HG02943 (cell line): ENCODE results near the gene SETDB2.

Experiments used
- ATAC-seq: cut with Tn5 transposase; IDR thresholded peaks from one replicate; pipeline ENCODE4 v1.9.1; 2021; ENCODE audit warnings: mild to moderate bottlenecking, low read depth, moderate library complexity; ENCODE audit not compliant: unreplicated experiment

The SETDB2 gene

GRCh38 chr13:49424011-49424560, 20.0 kb upstream of the SETDB2 start:
- no peak for ATAC-seq

- ATAC-seq, result no peak
Measured at GRCh38 chr13:49428041-49428763, 15.9 kb upstream of the SETDB2 start.

- no peak for ATAC-seq
Measured at GRCh38 chr13:49429121-49429520, 15.0 kb upstream of the SETDB2 start.

GRCh38 chr13:49435992-49436391, 8.1 kb upstream of the SETDB2 start:
- ATAC-seq, result no peak

- ATAC-seq, result no peak
Measured at GRCh38 chr13:49436890-49437289, 7.2 kb upstream of the SETDB2 start.

- ATAC-seq, result no peak
Measured at GRCh38 chr13:49437705-49438104, 6.4 kb upstream of the SETDB2 start.

- ATAC-seq, result no peak
Measured at GRCh38 chr13:49439609-49440008, 4.5 kb upstream of the SETDB2 start.

GRCh38 chr13:49441312-49441711, 2.8 kb upstream of the SETDB2 start:
- no peak for ATAC-seq

GRCh38 chr13:49441846-49442245, 2.2 kb upstream of the SETDB2 start:
- no peak for ATAC-seq

- ATAC-seq, result no peak
Measured at GRCh38 chr13:49443357-49443703, 744 bp upstream of the SETDB2 start.

- no peak for ATAC-seq
Measured at GRCh38 chr13:49444524-49445395, 686 bp downstream of the SETDB2 start.

- ATAC-seq, result no peak
Measured at GRCh38 chr13:49446473-49446872, 2.4 kb downstream of the SETDB2 start.

GRCh38 chr13:49448753-49449152, 4.7 kb downstream of the SETDB2 start:
- ATAC-seq, result no peak

- ATAC-seq, result no peak
Measured at GRCh38 chr13:49450105-49450819, 6.2 kb downstream of the SETDB2 start.

- no peak for ATAC-seq
Measured at GRCh38 chr13:49452725-49453457, 8.8 kb downstream of the SETDB2 start.

GRCh38 chr13:49453465-49453864, 9.4 kb downstream of the SETDB2 start:
- ATAC-seq, result no peak

- ATAC-seq, result peak; percentile 87
Measured at GRCh38 chr13:49454388-49455006, 10.4 kb downstream of the SETDB2 start.

GRCh38 chr13:49455007-49455398, 10.9 kb downstream of the SETDB2 start:
- ATAC-seq, result no peak

- no peak for ATAC-seq
Measured at GRCh38 chr13:49456156-49456555, 12.1 kb downstream of the SETDB2 start.

GRCh38 chr13:49457221-49457620, 13.1 kb downstream of the SETDB2 start:
- no peak for ATAC-seq
